K562 (cell line): ENCODE measurements around the gene TRAPPC13. TPM values are rescaled to one million over a fixed set of nuclear protein-coding genes. Genes with fewer than 3 reads are reported as not detected.

ENCODE experiments used
- COPS2 ChIP-seq: fragments of 450-650 bp; conservative IDR thresholded peaks from 2 replicates; pipeline ENCODE4 v1.6.1; 2016; ENCODE audit warnings: mild to moderate bottlenecking, moderate library complexity
- FUS ChIP-seq: fragments of 200-400 bp; formaldehyde crosslinking; optimal IDR thresholded peaks from 2 replicates; pipeline ENCODE3; 2017; ENCODE audit warnings: low read depth, low read length
- GABPA ChIP-seq: fragments of 200-800 bp; sonication (Bioruptor generic); conservative IDR thresholded peaks from 2 replicates; pipeline ENCODE4 v1.6.1; 2016; ENCODE audit warnings: low read depth, missing genetic modification characterization, missing compliant biosample characterization
- HDAC1 ChIP-seq, 2 experiments: fragments of 450-650 bp; IDR thresholded peaks; 2 replicates each; pipeline ENCODE4 v1.6.1; 2016 to 2017; ENCODE audit warnings: inconsistent platforms in 1 of 2, mild to moderate bottlenecking in 1 of 2, moderate library complexity in 1 of 2
- HDAC2 ChIP-seq: fragments of 450-650 bp; IDR thresholded peaks from 2 replicates; pipeline ENCODE4 v1.6.1; 2016; ENCODE audit warnings: mild to moderate bottlenecking
- IRF2 ChIP-seq: sonication (generic); formaldehyde crosslinking; IDR thresholded peaks from 2 replicates; pipeline ENCODE4 v1.8.1; 2022; ENCODE audit warnings: mild to moderate bottlenecking, missing genetic modification reagents
- NFATC3 ChIP-seq: fragments of 450-650 bp; IDR thresholded peaks from 2 replicates; pipeline ENCODE4 v1.6.1; 2017; ENCODE audit warnings: mild to moderate bottlenecking
- NR4A1 ChIP-seq, 2 experiments: fragments of 250-450 bp in 1 of 2; fragments of 450-650 bp in 1 of 2; sonication (Bioruptor Pico) in 1 of 2; IDR thresholded peaks; 2 replicates each; pipeline versions ENCODE4 v1.4.0 to v1.6.1; 2016 to 2020; ENCODE audit warnings: mild to moderate bottlenecking in 2 of 2, missing compliant biosample characterization in 1 of 2, missing genetic modification characterization in 1 of 2, moderate library complexity in 1 of 2
- SNRNP70 ChIP-seq: fragments of 200-400 bp; formaldehyde crosslinking; optimal IDR thresholded peaks from 2 replicates; pipeline ENCODE3; 2017; ENCODE audit warnings: low read depth, low read length
- ZNF407 ChIP-seq: fragments of 450-650 bp; IDR thresholded peaks from 2 replicates; pipeline ENCODE4 v1.6.1; 2016; ENCODE audit warnings: low read depth
- ZNF695 ChIP-seq: fragments of 450-650 bp; formaldehyde crosslinking; IDR thresholded peaks from 2 replicates; pipeline ENCODE4 v1.4.0; 2020; ENCODE audit warnings: mild to moderate bottlenecking, moderate library complexity
- polyA plus RNA-seq, 8 experiments: library from polyadenylated mRNA; depleted of rRNA in 4 of 8; stranded (reverse) in 5 of 8; unstranded in 3 of 8; fragments of >200 nt; fragmentation: Nextera tagmentation in 2 of 8; fragmentation: Illumina TruSeq in 1 of 8; extraction: Ambion mirVana in 2 of 8; extraction: Trizol in 1 of 8; gene quantifications; 2 replicates each; pipeline versions ENCODE4 v1.2.1 to v1.2.3, GENCODE V29; 2011 to 2014; ENCODE audit warnings: inconsistent platforms in 1 of 8, missing spikeins in 1 of 8
- total RNA-seq, 7 experiments: library from RNA; depleted of rRNA in 6 of 7; stranded (reverse); fragments of >200 nt in 6 of 7; fragmentation: Illumina TruSeq in 2 of 7; extraction: Trizol in 2 of 7; gene quantifications; 2 replicates each; pipeline versions ENCODE4 v1.2.1 to v1.2.3, GENCODE V29; 2011 to 2021; ENCODE audit warnings: low replicate concordance in 1 of 7

TRAPPC13 gene
- total and polyA plus RNA-seq, 9 of the 15 experiments (the other 6 are each of a cell fraction or from before 2014, with no cell fraction given) = 16.2 to 43.8 (median 24.0) TPM

GRCh38 chr5:65624025-65624570 lies 729 bp upstream of the TRAPPC13 start, which contains the start of gene TRIM23 (continued):
- TF ChIP-seq FUS (no peak), NFATC3 (no peak), ZNF407 (no peak), SNRNP70 (no peak), HDAC1 (IDR thresholded peaks at IDR 0.05) (peak in 1 of 2 experiments; percentile 85; a peak in 2 of 4 replicates), GABPA (tag) (no peak), HDAC2 (0 out of 2 replicates have a peak, but pooled peaks have one; percentile 82), IRF2 (no peak), COPS2 (no peak), NR4A1 (CRISPR knock-in tag; IDR thresholded peaks at IDR 0.05) (0 out of 2 replicates have a peak, but pooled peaks have one; percentile 78), NR4A1 (tag; IDR thresholded peaks at IDR 0.05) (no peak), ZNF695 (CRISPR knock-in tag) (no peak)
